Endothelial cell of umbilical vein (primary cell): ENCODE measurements around the gene RLN3.

Experiments used
- EZH2 ChIP-seq: IDR thresholded peaks from 2 replicates; pipeline ENCODE4 v1.6.1; 2012; ENCODE audit warnings: borderline replicate concordance, low read depth, mild to moderate bottlenecking, moderate library complexity, low read length, inconsistent platforms; ENCODE audit not compliant: severe bottlenecking
- POLR2A ChIP-seq: IDR thresholded peaks from 2 replicates; pipeline ENCODE4 v1.6.1; 2012; ENCODE audit warnings: low read depth, mild to moderate bottlenecking, control low read depth, low read length
- POLR2AphosphoS5 ChIP-seq: IDR thresholded peaks from 2 replicates; pipeline ENCODE4 v1.6.1; 2012; ENCODE audit warnings: low read depth, mild to moderate bottlenecking, control low read depth, low read length, moderate library complexity; ENCODE audit not compliant: insufficient read depth
- TF ChIP-seq, protein P1 (sequence below), 2 donors: IDR thresholded peaks; 1 replicate in 1 of 2; 2 replicates in 1 of 2; pipeline ENCODE4 v1.5.1; 2011; ENCODE audit warnings: low read length in 2 of 2, mild to moderate bottlenecking in 2 of 2, moderate library complexity in 2 of 2, control low read depth in 1 of 2, inconsistent platforms in 1 of 2, low read depth in 1 of 2; ENCODE audit not compliant: insufficient read depth in 1 of 2; ENCODE audit errors: extremely low read depth in 1 of 2

DNA sequence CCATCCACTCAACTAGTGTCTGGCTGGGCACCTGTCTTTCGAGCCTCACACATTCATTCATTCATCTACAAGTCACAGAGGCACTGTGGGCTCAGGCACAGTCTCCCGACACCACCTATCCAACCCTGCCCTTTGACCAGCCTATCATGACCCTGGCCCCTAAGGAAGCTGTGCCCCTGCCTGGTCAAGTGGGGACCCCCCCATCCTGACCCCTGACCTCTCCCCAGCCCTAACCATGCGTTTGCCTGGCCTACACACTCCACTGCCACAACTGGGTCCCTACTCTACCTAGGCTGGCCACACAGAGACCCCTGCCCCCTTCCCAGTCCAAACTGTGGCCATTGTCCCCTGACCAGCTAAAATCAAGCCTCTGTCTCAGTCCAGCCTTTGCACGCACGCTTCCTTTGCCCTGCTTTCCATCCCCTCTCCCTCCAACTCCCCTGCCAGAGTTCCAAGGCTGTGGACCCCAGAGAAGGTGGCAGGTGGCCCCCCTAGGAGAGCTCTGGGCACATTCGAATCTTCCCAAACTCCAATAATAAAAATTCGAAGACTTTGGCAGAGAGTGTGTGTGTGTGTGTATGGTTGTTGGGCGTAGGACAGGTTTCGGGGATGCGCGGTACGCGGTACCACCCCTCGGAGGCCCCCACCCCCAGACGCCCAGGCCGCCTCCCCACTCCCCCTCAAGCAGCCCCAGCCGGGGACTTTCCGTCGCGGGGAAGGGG is 3.2 kb downstream of the RLN3 start:
- TF ChIP-seq, protein P1, sequence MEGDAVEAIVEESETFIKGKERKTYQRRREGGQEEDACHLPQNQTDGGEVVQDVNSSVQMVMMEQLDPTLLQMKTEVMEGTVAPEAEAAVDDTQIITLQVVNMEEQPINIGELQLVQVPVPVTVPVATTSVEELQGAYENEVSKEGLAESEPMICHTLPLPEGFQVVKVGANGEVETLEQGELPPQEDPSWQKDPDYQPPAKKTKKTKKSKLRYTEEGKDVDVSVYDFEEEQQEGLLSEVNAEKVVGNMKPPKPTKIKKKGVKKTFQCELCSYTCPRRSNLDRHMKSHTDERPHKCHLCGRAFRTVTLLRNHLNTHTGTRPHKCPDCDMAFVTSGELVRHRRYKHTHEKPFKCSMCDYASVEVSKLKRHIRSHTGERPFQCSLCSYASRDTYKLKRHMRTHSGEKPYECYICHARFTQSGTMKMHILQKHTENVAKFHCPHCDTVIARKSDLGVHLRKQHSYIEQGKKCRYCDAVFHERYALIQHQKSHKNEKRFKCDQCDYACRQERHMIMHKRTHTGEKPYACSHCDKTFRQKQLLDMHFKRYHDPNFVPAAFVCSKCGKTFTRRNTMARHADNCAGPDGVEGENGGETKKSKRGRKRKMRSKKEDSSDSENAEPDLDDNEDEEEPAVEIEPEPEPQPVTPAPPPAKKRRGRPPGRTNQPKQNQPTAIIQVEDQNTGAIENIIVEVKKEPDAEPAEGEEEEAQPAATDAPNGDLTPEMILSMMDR (IDR thresholded peaks at IDR 0.05; ENCODE audit: extremely low read depth in 1 of 2, insufficient read depth in 1 of 2, low read depth in 1 of 2, low read length in 2 of 2) = no peak
- TF ChIP-seq POLR2AphosphoS5 = no peak
- no peak for TF ChIP-seq POLR2A
- TF ChIP-seq EZH2 = no peak
